Loucy (cell line): ENCODE measurements around the gene GDF2.

Experiments
- H2AFZ ChIP-seq: fragments of 200-600 bp; sonication (generic); 2 replicates; pipeline ENCODE4 v1.6.0; 2016; ENCODE audit warnings: antibody characterized with exemption, mild to moderate bottlenecking, low read length, moderate library complexity
- H3F3A ChIP-seq: fragments of 200-600 bp; 2 replicates; pipeline ENCODE4 v1.6.0; 2016; ENCODE audit warnings: antibody characterized with exemption, low read depth, mild to moderate bottlenecking
- H3K27me3 ChIP-seq: fragments of 200-600 bp; sonication (generic); 2 replicates; pipeline ENCODE4 v1.6.1; 2014; ENCODE audit warnings: low read length, mild to moderate bottlenecking; ENCODE audit not compliant: insufficient read depth, poor library complexity, severe bottlenecking
- H3K36me3 ChIP-seq: fragments of 200-600 bp; sonication (generic); 2 replicates; pipeline ENCODE4 v1.6.1; 2016; ENCODE audit warnings: low read length; ENCODE audit not compliant: insufficient read depth
- H3K4me1 ChIP-seq: fragments of 200-600 bp; sonication (generic); 2 replicates; pipeline ENCODE4 v1.5.1; 2014; ENCODE audit warnings: low read length, mild to moderate bottlenecking; ENCODE audit not compliant: insufficient read depth, poor library complexity, severe bottlenecking
- H3K4me2 ChIP-seq: fragments of 200-600 bp; sonication (generic); 2 replicates; pipeline ENCODE4 v1.6.0; 2014; ENCODE audit warnings: antibody characterized with exemption, low read length, low read depth, mild to moderate bottlenecking; ENCODE audit not compliant: poor library complexity, severe bottlenecking
- H3K4me3 ChIP-seq: fragments of 200-600 bp; sonication (generic); 2 replicates; pipeline ENCODE4 v1.5.1; 2014; ENCODE audit warnings: low read length, mild to moderate bottlenecking, mixed read lengths; ENCODE audit not compliant: poor library complexity, severe bottlenecking
- H3K79me2 ChIP-seq: fragments of 200-600 bp; sonication (generic); 2 replicates; pipeline ENCODE4 v1.6.1; 2014; ENCODE audit warnings: low read length; ENCODE audit not compliant: insufficient read depth
- H3K9ac ChIP-seq: fragments of 200-600 bp; sonication (generic); 2 replicates; pipeline ENCODE4 v1.6.0; 2014; ENCODE audit warnings: mild to moderate bottlenecking, low read depth, low read length, moderate library complexity; ENCODE audit not compliant: poor library complexity, severe bottlenecking
- H3K9me2 ChIP-seq: fragments of 200-600 bp; sonication (generic); replicated peaks from 2 replicates; pipeline ENCODE4 v1.6.1; 2016; ENCODE audit warnings: low read depth, low read length, mixed read lengths
- H3K9me3 ChIP-seq: fragments of 200-600 bp; sonication (generic); 2 replicates; pipeline ENCODE4 v1.6.1; 2014; ENCODE audit warnings: mild to moderate bottlenecking, antibody characterized with exemption, low read length, low read depth; ENCODE audit not compliant: insufficient read depth
- H4K20me1 ChIP-seq: fragments of 200-600 bp; sonication (generic); 2 replicates; pipeline ENCODE4 v1.6.0; 2014; ENCODE audit warnings: antibody characterized with exemption, low read length, mild to moderate bottlenecking; ENCODE audit not compliant: insufficient read depth, poor library complexity, severe bottlenecking
- EZH2phosphoT487 ChIP-seq: fragments of 200-600 bp; IDR thresholded peaks from 2 replicates; pipeline ENCODE4 v1.6.1; 2018; ENCODE audit warnings: antibody characterized with exemption, mild to moderate bottlenecking, moderate library complexity, borderline replicate concordance
- TF ChIP-seq, protein P1 (sequence below): fragments of 200-600 bp; sonication (generic); conservative IDR thresholded peaks from 2 replicates; pipeline ENCODE4 v1.5.1; 2014; ENCODE audit warnings: mild to moderate bottlenecking, antibody characterized with exemption, low read length

GDF2 gene

DNA sequence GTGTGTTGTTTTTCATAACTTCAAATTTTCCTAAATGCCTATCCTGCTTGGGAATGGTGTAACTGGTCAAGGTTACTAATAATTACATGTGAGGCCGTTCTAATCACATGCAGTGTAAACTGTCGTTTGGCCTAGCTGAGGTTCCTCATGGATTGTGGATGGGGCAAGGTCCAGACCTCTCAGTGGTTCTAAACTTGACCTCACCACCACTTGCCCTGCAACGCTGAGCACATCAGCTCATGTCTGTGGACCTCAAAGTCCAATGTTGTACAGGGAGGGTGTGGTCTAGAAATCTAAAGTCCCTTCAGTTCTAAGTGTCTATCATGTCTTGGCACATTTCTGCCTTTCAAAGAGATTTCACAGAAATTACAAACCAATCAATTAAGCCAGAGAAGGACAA, 41.5 kb downstream of the GDF2 start:
- H3K27me3 ChIP-seq: no peaks in the 10 kb centered on the region
- H3K9me3 ChIP-seq: no peaks in the 10 kb centered on the region
- no peaks in the 10 kb centered on the region for H3F3A ChIP-seq
- H3K4me2 ChIP-seq: no peak overlapping the region
- H3K4me1 ChIP-seq: no peaks in the 10 kb centered on the region
- H3K79me2 ChIP-seq: no peaks in the 10 kb centered on the region
- no peak overlapping the region for H3K9ac ChIP-seq
- no peaks in the 10 kb centered on the region for H4K20me1 ChIP-seq
- no peaks in the 10 kb centered on the region for H3K9me2 ChIP-seq
- H3K4me3 ChIP-seq: no peak overlapping the region
- TF ChIP-seq EZH2phosphoT487: no peak
- no peaks in the 10 kb centered on the region for H3K36me3 ChIP-seq
- no peak overlapping the region for H2AFZ ChIP-seq

DNA sequence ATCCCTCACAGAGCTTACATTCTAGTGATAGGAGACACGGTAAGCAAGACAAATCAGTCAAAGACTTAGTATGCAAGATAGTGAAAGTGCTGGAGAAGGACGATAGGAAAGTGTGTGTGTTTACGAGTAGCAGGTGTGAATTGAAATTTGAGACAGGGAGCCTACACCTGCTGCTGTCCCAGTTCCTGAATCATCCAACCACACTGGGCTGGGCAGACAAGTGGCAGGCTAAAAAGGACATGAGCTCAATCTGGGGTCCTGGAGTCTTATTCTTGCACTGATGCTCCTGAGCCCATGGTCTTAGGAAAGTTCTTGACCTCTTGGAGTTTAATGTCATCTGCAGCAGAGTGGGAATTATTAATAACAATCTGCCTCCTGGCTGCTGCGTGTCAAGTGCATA, 42.1 kb downstream of the GDF2 start:
- H3K27me3 ChIP-seq: no peaks in the 10 kb centered on the region
- H3K9me3 ChIP-seq: no peaks in the 10 kb centered on the region
- H3K79me2 ChIP-seq: no peaks in the 10 kb centered on the region
- H4K20me1 ChIP-seq: no peaks in the 10 kb centered on the region
- no peaks in the 10 kb centered on the region for H3F3A ChIP-seq
- H3K36me3 ChIP-seq: no peaks in the 10 kb centered on the region
- H3K9me2 ChIP-seq: no peaks in the 10 kb centered on the region
- no peak overlapping the region for H3K4me3 ChIP-seq
- no peaks in the 10 kb centered on the region for H3K4me1 ChIP-seq
- H2AFZ ChIP-seq: no peak overlapping the region
- H3K9ac ChIP-seq: no peak overlapping the region
- no peak for TF ChIP-seq EZH2phosphoT487
- TF ChIP-seq, protein P1, sequence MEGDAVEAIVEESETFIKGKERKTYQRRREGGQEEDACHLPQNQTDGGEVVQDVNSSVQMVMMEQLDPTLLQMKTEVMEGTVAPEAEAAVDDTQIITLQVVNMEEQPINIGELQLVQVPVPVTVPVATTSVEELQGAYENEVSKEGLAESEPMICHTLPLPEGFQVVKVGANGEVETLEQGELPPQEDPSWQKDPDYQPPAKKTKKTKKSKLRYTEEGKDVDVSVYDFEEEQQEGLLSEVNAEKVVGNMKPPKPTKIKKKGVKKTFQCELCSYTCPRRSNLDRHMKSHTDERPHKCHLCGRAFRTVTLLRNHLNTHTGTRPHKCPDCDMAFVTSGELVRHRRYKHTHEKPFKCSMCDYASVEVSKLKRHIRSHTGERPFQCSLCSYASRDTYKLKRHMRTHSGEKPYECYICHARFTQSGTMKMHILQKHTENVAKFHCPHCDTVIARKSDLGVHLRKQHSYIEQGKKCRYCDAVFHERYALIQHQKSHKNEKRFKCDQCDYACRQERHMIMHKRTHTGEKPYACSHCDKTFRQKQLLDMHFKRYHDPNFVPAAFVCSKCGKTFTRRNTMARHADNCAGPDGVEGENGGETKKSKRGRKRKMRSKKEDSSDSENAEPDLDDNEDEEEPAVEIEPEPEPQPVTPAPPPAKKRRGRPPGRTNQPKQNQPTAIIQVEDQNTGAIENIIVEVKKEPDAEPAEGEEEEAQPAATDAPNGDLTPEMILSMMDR: no peak
- H3K4me2 ChIP-seq: no peak overlapping the region

DNA sequence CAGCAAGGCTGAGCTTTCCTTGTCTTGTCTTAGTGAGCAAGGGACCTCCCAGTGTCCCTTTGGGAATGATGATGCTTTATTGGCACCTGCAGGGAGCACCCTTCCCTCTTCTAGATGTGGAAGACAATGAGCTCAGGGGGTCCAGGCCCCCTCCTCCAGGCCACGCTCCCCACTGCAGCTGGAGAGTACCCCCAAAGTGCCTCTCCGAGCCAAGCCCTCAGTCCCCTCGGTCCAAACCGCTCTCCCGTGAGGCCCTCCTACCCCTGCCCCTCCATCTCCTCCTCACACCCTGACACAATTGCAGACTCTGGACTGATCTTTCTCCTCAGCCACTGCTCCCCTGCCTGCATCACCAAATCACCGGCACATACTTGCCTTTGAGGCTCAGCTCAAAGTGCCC, 42.7 kb downstream of the GDF2 start:
- Histone ChIP-seq H3K27me3 (no peaks in the 10 kb centered on the region), H3K4me2 (no peak overlapping the region)
- TF ChIP-seq EZH2phosphoT487: no peak
- TF ChIP-seq, protein P1: no peak

DNA sequence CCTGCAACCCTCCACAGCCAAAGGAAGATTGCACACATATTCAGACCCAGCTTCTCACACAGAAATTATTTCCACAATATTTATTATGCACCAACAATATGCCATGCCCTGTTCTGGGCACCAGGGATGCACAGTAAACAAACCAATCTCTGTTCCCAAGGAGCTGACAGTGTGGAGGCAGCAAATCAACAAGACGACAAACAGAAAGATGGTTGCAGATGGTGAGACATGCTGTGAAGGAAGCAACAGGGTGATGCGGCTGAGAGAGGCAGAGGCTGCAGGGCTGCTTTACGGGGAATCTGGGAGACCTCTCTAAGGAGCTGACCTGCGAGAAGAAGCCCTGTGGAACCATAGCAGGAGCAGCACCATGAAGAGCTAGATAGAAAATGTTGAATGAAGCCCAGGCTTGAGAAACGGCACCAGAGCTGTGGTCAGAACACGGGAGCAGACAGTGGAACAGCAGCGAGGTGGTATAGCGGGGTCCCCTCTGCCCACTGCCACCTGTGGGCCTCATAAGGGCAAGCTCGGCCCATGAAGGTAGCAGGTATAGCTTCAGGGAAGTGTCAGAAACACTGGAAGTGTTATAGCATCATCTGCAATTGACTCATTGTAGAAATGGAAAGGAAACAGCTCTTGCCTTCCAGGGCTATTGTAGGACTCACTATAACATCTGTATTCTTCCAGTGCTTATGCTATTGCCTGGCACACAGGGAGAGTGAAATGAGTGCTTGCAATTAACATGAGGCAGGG, 43.4 kb downstream of the GDF2 start:
- H3K79me2 ChIP-seq: no peaks in the 10 kb centered on the region
- no peaks in the 10 kb centered on the region for H3K36me3 ChIP-seq
- TF ChIP-seq, protein P1: no peak
- TF ChIP-seq EZH2phosphoT487: no peak
- no peaks in the 10 kb centered on the region for H3K9me2 ChIP-seq
- no peaks in the 10 kb centered on the region for H4K20me1 ChIP-seq
- H3K4me1 ChIP-seq: no peaks in the 10 kb centered on the region
- no peaks in the 10 kb centered on the region for H3K27me3 ChIP-seq
- no peaks in the 10 kb centered on the region for H3K9me3 ChIP-seq
- no peak overlapping the region for H2AFZ ChIP-seq
- H3K9ac ChIP-seq: no peak overlapping the region
- H3K4me3 ChIP-seq: no peak overlapping the region
- no peak overlapping the region for H3K4me2 ChIP-seq
- H3F3A ChIP-seq: no peaks in the 10 kb centered on the region

More for the DNA sequence above, 42.7 kb downstream of the GDF2 start:
- H3K36me3 ChIP-seq: no peaks in the 10 kb centered on the region
- H2AFZ ChIP-seq: no peak overlapping the region
- no peaks in the 10 kb centered on the region for H4K20me1 ChIP-seq
- H3K9ac ChIP-seq: no peak overlapping the region
- no peaks in the 10 kb centered on the region for H3K4me1 ChIP-seq
- no peaks in the 10 kb centered on the region for H3K79me2 ChIP-seq
- no peaks in the 10 kb centered on the region for H3F3A ChIP-seq
- H3K4me3 ChIP-seq: no peak overlapping the region
- H3K9me2 ChIP-seq: no peaks in the 10 kb centered on the region
- no peaks in the 10 kb centered on the region for H3K9me3 ChIP-seq
